Measurements from ENCODE around the gene NHS.

- no peak for TF ChIP-seq CTCF (IDR thresholded peaks at IDR 0.05)
- no peak for TF ChIP-seq POLR2A (IDR thresholded peaks at IDR 0.05)
These were observed 106.1 kb downstream of the NHS start for GRCh38 chrX:17481086-17481485.

All from thyroid gland (tissue), 4 donors.